GM12878 (cell line): ENCODE results near the gene STXBP3. TPM values are rescaled to one million over a fixed set of nuclear protein-coding genes. Genes with fewer than 3 reads are reported as not detected.

Experiments used
- ATF7 ChIP-seq: fragments of 450-650 bp; IDR thresholded peaks from 2 replicates; pipeline ENCODE4 v1.6.1; 2016; ENCODE audit warnings: low read depth, mild to moderate bottlenecking
- CHD2 ChIP-seq: IDR thresholded peaks from 2 replicates; pipeline ENCODE4 v1.6.1; 2011; ENCODE audit warnings: low read depth, low read length, improper control_type of control experiment, borderline replicate concordance
- EGR1 ChIP-seq, 2 experiments: IDR thresholded peaks; 1 replicate in 1 of 2; 2 replicates in 1 of 2; pipeline ENCODE4 v1.6.1; 2011 to 2012; ENCODE audit warnings: low read depth in 2 of 2, low read length in 2 of 2, borderline replicate concordance in 1 of 2, mild to moderate bottlenecking in 1 of 2, moderate library complexity in 1 of 2
- NFIC ChIP-seq: IDR thresholded peaks from 2 replicates; pipeline ENCODE4 v1.6.1; 2012; ENCODE audit warnings: low read depth, mild to moderate bottlenecking, inconsistent platforms, low read length, moderate library complexity
- PKNOX1 ChIP-seq: fragments of 450-650 bp; IDR thresholded peaks from 2 replicates; pipeline ENCODE4 v1.6.1; 2016; ENCODE audit warnings: mild to moderate bottlenecking
- SMARCA5 ChIP-seq: fragments of 450-650 bp; IDR thresholded peaks from 2 replicates; pipeline ENCODE4 v1.6.1; 2017; ENCODE audit warnings: mild to moderate bottlenecking
- SPI1 ChIP-seq: IDR thresholded peaks from 2 replicates; pipeline ENCODE4 v1.6.1; 2011; ENCODE audit warnings: low read depth, mild to moderate bottlenecking, low read length, moderate library complexity, borderline replicate concordance; ENCODE audit not compliant: insufficient read depth
- SUPT20H ChIP-seq: IDR thresholded peaks from 2 replicates; pipeline ENCODE4 v1.6.1; 2011; ENCODE audit warnings: low read depth, mild to moderate bottlenecking, low read length, moderate library complexity, borderline replicate concordance; ENCODE audit not compliant: control insufficient read depth
- TCF7 ChIP-seq: IDR thresholded peaks from 2 replicates; pipeline ENCODE4 v1.6.1; 2014; ENCODE audit warnings: antibody characterized with exemption, borderline replicate concordance
- ZBTB4 ChIP-seq: fragments of 450-650 bp; formaldehyde crosslinking; IDR thresholded peaks from 2 replicates; pipeline ENCODE4 v1.4.0; 2022; ENCODE audit warnings: mild to moderate bottlenecking, moderate library complexity
- ZNF24 ChIP-seq: fragments of 450-650 bp; IDR thresholded peaks from 2 replicates; pipeline ENCODE4 v1.6.1; 2017; ENCODE audit warnings: antibody characterized with exemption, mild to moderate bottlenecking
- ZSCAN29 ChIP-seq: fragments of 450-650 bp; IDR thresholded peaks from 2 replicates; pipeline ENCODE4 v1.6.1; 2017; ENCODE audit warnings: mild to moderate bottlenecking, moderate library complexity
- polyA plus RNA-seq, 11 experiments: library from polyadenylated mRNA; depleted of rRNA in 4 of 11; unstranded in 6 of 11; stranded (reverse) in 5 of 11; fragments of >200 nt; fragmentation: Nextera tagmentation in 4 of 11; fragmentation: Illumina TruSeq in 1 of 11; extraction: Ambion mirVana in 4 of 11; extraction: Trizol in 1 of 11; gene quantifications; 1 replicate in 1 of 11; 2 replicates in 10 of 11; pipeline versions ENCODE4 v1.2.1 to v1.2.3, GENCODE V29; 2011 to 2016; ENCODE audit warnings: inconsistent platforms in 2 of 11, missing spikeins in 2 of 11, low read depth in 1 of 11
- total RNA-seq, 4 experiments: library from RNA; depleted of rRNA in 3 of 4; stranded (reverse); fragments of >200 nt in 3 of 4; fragmentation: Illumina TruSeq in 1 of 4; extraction: Trizol in 1 of 4; gene quantifications; 2 replicates each; pipeline versions ENCODE4 v1.2.1 to v1.2.3, GENCODE V29; 2013 to 2021
- TF ChIP-seq, protein P1 (sequence below): fragments of 450-650 bp; formaldehyde crosslinking; IDR thresholded peaks from 2 replicates; pipeline ENCODE4 v1.5.0; 2022; ENCODE audit warnings: mild to moderate bottlenecking, missing genetic modification characterization

Gene STXBP3
- total and polyA plus RNA-seq, 10 of the 15 experiments (the other 5 are each of a cell fraction or from before 2014, with no cell fraction given): 19.6 to 35.1 (median 27.3) TPM

DNA sequence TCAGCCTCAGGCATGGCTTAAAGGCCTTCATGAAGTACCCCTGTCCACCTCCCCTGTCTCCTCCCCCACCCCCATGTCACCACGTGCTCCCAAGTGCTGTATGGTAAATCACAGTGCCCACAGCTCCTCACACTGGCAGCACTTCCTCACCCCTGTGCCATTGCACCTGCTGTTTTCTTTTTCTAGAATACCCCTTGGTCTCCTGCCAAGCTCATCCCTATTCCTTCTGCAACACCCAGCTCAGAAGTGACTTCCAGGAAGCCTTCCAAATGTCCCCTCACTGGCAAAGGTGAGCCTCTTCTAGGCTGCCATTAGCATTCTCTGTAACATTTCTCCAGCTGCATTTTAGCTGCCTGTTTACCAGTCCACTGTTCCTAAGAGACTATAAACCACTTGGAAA, 101.0 kb downstream of the STXBP3 start (continued):
- TF ChIP-seq, protein P1, sequence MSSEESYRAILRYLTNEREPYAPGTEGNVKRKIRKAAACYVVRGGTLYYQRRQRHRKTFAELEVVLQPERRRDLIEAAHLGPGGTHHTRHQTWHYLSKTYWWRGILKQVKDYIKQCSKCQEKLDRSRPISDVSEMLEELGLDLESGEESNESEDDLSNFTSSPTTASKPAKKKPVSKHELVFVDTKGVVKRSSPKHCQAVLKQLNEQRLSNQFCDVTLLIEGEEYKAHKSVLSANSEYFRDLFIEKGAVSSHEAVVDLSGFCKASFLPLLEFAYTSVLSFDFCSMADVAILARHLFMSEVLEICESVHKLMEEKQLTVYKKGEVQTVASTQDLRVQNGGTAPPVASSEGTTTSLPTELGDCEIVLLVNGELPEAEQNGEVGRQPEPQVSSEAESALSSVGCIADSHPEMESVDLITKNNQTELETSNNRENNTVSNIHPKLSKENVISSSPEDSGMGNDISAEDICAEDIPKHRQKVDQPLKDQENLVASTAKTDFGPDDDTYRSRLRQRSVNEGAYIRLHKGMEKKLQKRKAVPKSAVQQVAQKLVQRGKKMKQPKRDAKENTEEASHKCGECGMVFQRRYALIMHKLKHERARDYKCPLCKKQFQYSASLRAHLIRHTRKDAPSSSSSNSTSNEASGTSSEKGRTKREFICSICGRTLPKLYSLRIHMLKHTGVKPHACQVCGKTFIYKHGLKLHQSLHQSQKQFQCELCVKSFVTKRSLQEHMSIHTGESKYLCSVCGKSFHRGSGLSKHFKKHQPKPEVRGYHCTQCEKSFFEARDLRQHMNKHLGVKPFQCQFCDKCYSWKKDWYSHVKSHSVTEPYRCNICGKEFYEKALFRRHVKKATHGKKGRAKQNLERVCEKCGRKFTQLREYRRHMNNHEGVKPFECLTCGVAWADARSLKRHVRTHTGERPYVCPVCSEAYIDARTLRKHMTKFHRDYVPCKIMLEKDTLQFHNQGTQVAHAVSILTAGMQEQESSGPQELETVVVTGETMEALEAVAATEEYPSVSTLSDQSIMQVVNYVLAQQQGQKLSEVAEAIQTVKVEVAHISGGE: no peak
- TF ChIP-seq ZBTB4 (CRISPR knock-in tag) (no peak), PKNOX1 (no peak), ATF7 (no peak), ZSCAN29 (no peak), SPI1 (no peak), CHD2 (no peak), SUPT20H (no peak), EGR1 (IDR thresholded peaks at IDR 0.05; ENCODE audit: borderline replicate concordance in 1 of 2, low read depth in 2 of 2, low read length in 2 of 2) (no peak), ZNF24 (no peak), SMARCA5 (no peak), NFIC (no peak), TCF7 (no peak)
- TF ChIP-seq, all 136 proteins: peak for 0
